GM18519 (cell line): ENCODE data around the gene PGS1.

Experiments
- ATAC-seq: cut with Tn5 transposase; IDR thresholded peaks from one replicate; pipeline ENCODE4 v1.9.1; 2021; ENCODE audit warnings: mild to moderate bottlenecking, moderate library complexity; ENCODE audit not compliant: unreplicated experiment, low FRiP score

PGS1 gene

GRCh38 chr17:78421534-78422266 is 43.3 kb downstream of the PGS1 start:
- ATAC-seq: no peak

- ATAC-seq: no peak
Observed at GRCh38 chr17:78422267-78422605, 43.8 kb downstream of the PGS1 start.

- no peak for ATAC-seq
Observed at GRCh38 chr17:78422872-78423588, 44.6 kb downstream of the PGS1 start.

GRCh38 chr17:78423961-78424675 is 45.7 kb downstream of the PGS1 start:
- no peak for ATAC-seq

GRCh38 chr17:78425429-78425828 is 47.0 kb downstream of the PGS1 start:
- no peak for ATAC-seq

- no peak for ATAC-seq
Observed at GRCh38 chr17:78426293-78426879, 47.9 kb downstream of the PGS1 start.

GRCh38 chr17:78427140-78427539 is 48.7 kb downstream of the PGS1 start:
- ATAC-seq: no peak

- no peak for ATAC-seq
Observed at GRCh38 chr17:78428025-78428575, 49.7 kb downstream of the PGS1 start.

- no peak for ATAC-seq
Observed at GRCh38 chr17:78428836-78429617, 50.6 kb downstream of the PGS1 start.

GRCh38 chr17:78429618-78429995 is 51.2 kb downstream of the PGS1 start:
- ATAC-seq: no peak

- ATAC-seq: no peak
Observed at GRCh38 chr17:78430892-78431691, 52.6 kb downstream of the PGS1 start.

GRCh38 chr17:78431692-78431958 is 53.2 kb downstream of the PGS1 start:
- ATAC-seq: no peak

GRCh38 chr17:78432226-78433012 is 54.0 kb downstream of the PGS1 start:
- no peak for ATAC-seq

- no peak for ATAC-seq
Observed at GRCh38 chr17:78433013-78433727, 54.7 kb downstream of the PGS1 start.

- no peak for ATAC-seq
Observed at GRCh38 chr17:78433780-78434335, 55.4 kb downstream of the PGS1 start.

- no peak for ATAC-seq
Observed at GRCh38 chr17:78434455-78435329, 56.2 kb downstream of the PGS1 start.
